ENCODE measurements around the gene TNKS1BP1.

The TNKS1BP1 gene

GRCh38 chr11:57251037-57251436 lies 73.7 kb downstream of the TNKS1BP1 start:
- DNase-seq = no peak

Measured in CD4-positive, alpha-beta T cell treated with Interleukin-17A for 4 hours (primary cell).